Measurements from ENCODE around the gene OTOA.
"Not testable (repeated sequence)": the region's sequence is repeated elsewhere in the genome, so short reads cannot be mapped to it uniquely, and the experiment has no call there.

The OTOA gene

DNA sequence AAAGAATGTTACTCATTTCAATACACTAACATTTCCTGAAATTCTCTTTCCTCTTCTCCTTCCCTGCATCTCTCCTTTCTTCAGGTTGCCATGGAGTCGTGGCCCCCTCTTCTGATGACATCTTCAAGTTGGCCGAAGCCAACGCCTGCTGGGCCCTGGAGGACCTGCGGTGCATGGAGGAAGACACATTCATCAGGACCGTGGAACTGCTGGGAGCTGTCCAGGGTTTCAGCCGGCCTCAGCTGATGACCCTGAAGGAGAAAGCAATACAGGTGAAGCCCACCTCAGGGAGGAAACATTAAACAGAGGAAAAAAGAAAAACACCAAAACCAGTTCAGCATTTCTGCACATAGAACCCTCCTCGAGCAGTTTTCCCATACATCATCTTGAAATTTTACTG lies 76.9 kb downstream of the OTOA start:
- not testable (repeated sequence) for H3K79me2 ChIP-seq (ENCODE audit: control insufficient read depth, insufficient read depth, low read length, poor library complexity); H2BK12ac ChIP-seq (ENCODE audit: low read length); H3K27ac ChIP-seq (ENCODE audit: low read depth, low read length); H3K79me1 ChIP-seq (ENCODE audit: low read length); H2AFZ ChIP-seq (ENCODE audit: insufficient read depth, low read length, poor library complexity); H2BK5ac ChIP-seq (ENCODE audit: low read depth, low read length, poor library complexity); H3K23ac ChIP-seq (ENCODE audit: low read length); H3K4ac ChIP-seq (ENCODE audit: low read depth, low read length); H3K27me3 ChIP-seq (ENCODE audit: insufficient read depth, low read length); DNase-seq; H3K9me3 ChIP-seq (ENCODE audit: insufficient read depth, low read depth, low read length); H4K8ac ChIP-seq (ENCODE audit: low read depth, low read length); H3K4me2 ChIP-seq (ENCODE audit: low read length); H4K91ac ChIP-seq (ENCODE audit: low read depth, low read length); H3K18ac ChIP-seq (ENCODE audit: low read length); H3K4me3 ChIP-seq (ENCODE audit: low read depth, low read length); H2AK5ac ChIP-seq (ENCODE audit: low read length); H3K9ac ChIP-seq (ENCODE audit: low read length); H4K12ac ChIP-seq (ENCODE audit: low read depth, low read length); H3K36me3 ChIP-seq (ENCODE audit: control insufficient read depth in 1 of 2, insufficient read depth in 2 of 2, low read length in 2 of 2); H3K4me1 ChIP-seq (ENCODE audit: control insufficient read depth in 1 of 2, insufficient read depth in 2 of 2, low read length in 2 of 2); H2BK120ac ChIP-seq (ENCODE audit: insufficient read depth, low read length, poor library complexity); H3K14ac ChIP-seq (ENCODE audit: low read length)
- no CpG with 5 or more reads among the region's 7 CpGs for WGBS (ENCODE audit: extremely low coverage, insufficient coverage, insufficient read length)

DNA sequence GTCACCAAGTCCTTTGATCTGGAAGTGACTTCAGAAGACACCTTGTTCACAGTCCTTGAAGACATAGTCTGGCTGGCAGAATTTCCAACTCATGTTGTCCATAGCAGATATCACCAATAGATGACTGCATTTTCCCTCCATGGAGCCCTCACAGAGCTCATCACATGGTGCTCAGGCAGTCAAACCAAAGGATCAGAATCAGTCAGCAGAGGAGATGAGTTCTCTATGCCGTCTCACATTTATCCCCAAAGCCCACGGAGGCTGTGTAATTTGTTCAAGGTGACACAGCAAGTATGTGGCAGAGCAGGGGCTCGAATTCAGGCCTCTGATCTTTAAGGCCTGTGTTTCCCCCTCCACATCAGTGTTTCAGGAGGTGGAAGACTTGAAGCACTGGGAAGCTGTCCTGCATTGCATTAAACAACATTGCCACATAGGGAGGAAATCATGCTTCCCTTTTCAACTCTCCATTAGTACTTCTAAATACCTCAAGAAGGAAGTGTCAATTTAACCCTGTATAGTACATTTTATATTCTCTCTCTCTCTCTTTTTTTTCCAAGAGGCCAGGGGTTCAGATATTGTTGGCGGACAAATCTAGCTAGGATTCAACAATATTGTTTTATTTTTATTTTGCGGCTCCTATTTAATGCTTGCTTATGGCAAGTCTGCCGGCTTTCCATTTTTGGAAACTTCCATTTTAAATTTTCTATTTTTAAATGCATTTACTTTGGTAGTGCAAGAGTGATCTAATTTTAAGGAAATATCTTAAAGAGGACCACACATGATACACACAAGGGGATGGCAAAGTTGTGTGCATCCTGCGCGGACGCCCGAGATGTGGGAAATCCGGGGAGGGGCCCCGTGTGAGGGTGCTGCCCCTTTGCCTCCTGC lies 92.7 kb downstream of the OTOA start:
- not testable (repeated sequence) for H2AFZ ChIP-seq (ENCODE audit: insufficient read depth, low read length, poor library complexity); H2BK120ac ChIP-seq (ENCODE audit: insufficient read depth, low read length, poor library complexity); H3K9ac ChIP-seq (ENCODE audit: low read length); H3K9me3 ChIP-seq (ENCODE audit: insufficient read depth, low read depth, low read length); H3K36me3 ChIP-seq (ENCODE audit: control insufficient read depth in 1 of 2, insufficient read depth in 2 of 2, low read length in 2 of 2); H3K18ac ChIP-seq (ENCODE audit: low read length); H3K4ac ChIP-seq (ENCODE audit: low read depth, low read length); H2BK12ac ChIP-seq (ENCODE audit: low read length); H4K12ac ChIP-seq (ENCODE audit: low read depth, low read length); H3K14ac ChIP-seq (ENCODE audit: low read length); H4K8ac ChIP-seq (ENCODE audit: low read depth, low read length); H3K79me2 ChIP-seq (ENCODE audit: control insufficient read depth, insufficient read depth, low read length, poor library complexity); H3K4me3 ChIP-seq (ENCODE audit: low read depth, low read length); H4K91ac ChIP-seq (ENCODE audit: low read depth, low read length); H3K4me1 ChIP-seq (ENCODE audit: control insufficient read depth in 1 of 2, insufficient read depth in 2 of 2, low read length in 2 of 2); H3K4me2 ChIP-seq (ENCODE audit: low read length); H3K79me1 ChIP-seq (ENCODE audit: low read length); H3K23ac ChIP-seq (ENCODE audit: low read length); H2BK5ac ChIP-seq (ENCODE audit: low read depth, low read length, poor library complexity); H3K27ac ChIP-seq (ENCODE audit: low read depth, low read length); DNase-seq; H3K27me3 ChIP-seq (ENCODE audit: insufficient read depth, low read length); H2AK5ac ChIP-seq (ENCODE audit: low read length)
- no CpG with 5 or more reads among the region's 12 CpGs for WGBS (ENCODE audit: extremely low coverage, insufficient coverage, insufficient read length)

DNA sequence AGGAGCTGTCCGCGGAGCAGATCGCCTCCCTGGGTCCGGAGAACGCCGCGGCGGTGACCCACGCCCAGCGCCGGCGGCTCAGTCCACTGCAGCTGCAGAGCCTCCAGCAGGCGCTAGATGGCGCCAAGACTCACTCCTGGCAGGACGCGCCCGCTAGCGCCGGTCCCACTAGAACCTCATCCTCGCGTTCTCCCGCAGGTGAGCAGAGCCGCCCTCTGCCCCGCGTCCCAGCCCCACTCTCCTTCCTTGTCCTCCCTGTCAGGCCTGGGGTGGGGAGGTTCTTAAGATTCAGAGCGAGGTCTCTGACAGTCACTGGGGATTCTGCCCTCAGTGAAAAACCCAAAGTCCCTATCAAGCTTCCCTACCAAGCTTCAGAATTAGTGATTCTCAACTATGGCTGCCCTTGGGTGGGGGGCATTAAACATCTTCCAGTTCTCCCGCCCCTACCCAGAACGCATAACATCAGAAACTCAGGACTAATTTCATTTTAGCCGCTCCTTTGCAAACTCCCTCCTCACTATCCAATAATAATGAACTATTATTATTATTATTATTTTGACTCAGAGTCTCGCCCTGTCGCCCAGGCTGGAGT lies 93.4 kb downstream of the OTOA start:
- H3K4me3 ChIP-seq (ENCODE audit: low read depth, low read length); DNase-seq; H3K27ac ChIP-seq (ENCODE audit: low read depth, low read length); H2AFZ ChIP-seq (ENCODE audit: insufficient read depth, low read length, poor library complexity); H2BK5ac ChIP-seq (ENCODE audit: low read depth, low read length, poor library complexity); H3K27me3 ChIP-seq (ENCODE audit: insufficient read depth, low read length); H4K12ac ChIP-seq (ENCODE audit: low read depth, low read length); H4K8ac ChIP-seq (ENCODE audit: low read depth, low read length); H3K4me2 ChIP-seq (ENCODE audit: low read length); H3K36me3 ChIP-seq (ENCODE audit: control insufficient read depth in 1 of 2, insufficient read depth in 2 of 2, low read length in 2 of 2); H3K4me1 ChIP-seq (ENCODE audit: control insufficient read depth in 1 of 2, insufficient read depth in 2 of 2, low read length in 2 of 2); H3K9ac ChIP-seq (ENCODE audit: low read length); H3K4ac ChIP-seq (ENCODE audit: low read depth, low read length); H2BK12ac ChIP-seq (ENCODE audit: low read length); H3K23ac ChIP-seq (ENCODE audit: low read length); H2BK120ac ChIP-seq (ENCODE audit: insufficient read depth, low read length, poor library complexity); H3K79me1 ChIP-seq (ENCODE audit: low read length); H2AK5ac ChIP-seq (ENCODE audit: low read length); H3K79me2 ChIP-seq (ENCODE audit: control insufficient read depth, insufficient read depth, low read length, poor library complexity); H3K9me3 ChIP-seq (ENCODE audit: insufficient read depth, low read depth, low read length); H4K91ac ChIP-seq (ENCODE audit: low read depth, low read length); H3K14ac ChIP-seq (ENCODE audit: low read length); H3K18ac ChIP-seq (ENCODE audit: low read length): not testable (repeated sequence)
- no CpG with 5 or more reads among the region's 31 CpGs for WGBS (ENCODE audit: extremely low coverage, insufficient coverage, insufficient read length)

GRCh38 chr16:21768280-21768679 lies 104.5 kb downstream of the OTOA start:
- H3K18ac ChIP-seq (ENCODE audit: low read length); H3K79me1 ChIP-seq (ENCODE audit: low read length); H2BK120ac ChIP-seq (ENCODE audit: insufficient read depth, low read length, poor library complexity); H2AFZ ChIP-seq (ENCODE audit: insufficient read depth, low read length, poor library complexity); H4K91ac ChIP-seq (ENCODE audit: low read depth, low read length); H3K4ac ChIP-seq (ENCODE audit: low read depth, low read length); H3K14ac ChIP-seq (ENCODE audit: low read length); H3K23ac ChIP-seq (ENCODE audit: low read length); H3K9me3 ChIP-seq (ENCODE audit: insufficient read depth, low read depth, low read length); H3K79me2 ChIP-seq (ENCODE audit: control insufficient read depth, insufficient read depth, low read length, poor library complexity); DNase-seq; H3K27me3 ChIP-seq (ENCODE audit: insufficient read depth, low read length); H4K12ac ChIP-seq (ENCODE audit: low read depth, low read length); H2BK5ac ChIP-seq (ENCODE audit: low read depth, low read length, poor library complexity); H3K4me3 ChIP-seq (ENCODE audit: low read depth, low read length); H2BK12ac ChIP-seq (ENCODE audit: low read length); H3K9ac ChIP-seq (ENCODE audit: low read length); H4K8ac ChIP-seq (ENCODE audit: low read depth, low read length); H2AK5ac ChIP-seq (ENCODE audit: low read length); H3K4me2 ChIP-seq (ENCODE audit: low read length); H3K4me1 ChIP-seq (ENCODE audit: control insufficient read depth in 1 of 2, insufficient read depth in 2 of 2, low read length in 2 of 2); H3K27ac ChIP-seq (ENCODE audit: low read depth, low read length); H3K36me3 ChIP-seq (ENCODE audit: control insufficient read depth in 1 of 2, insufficient read depth in 2 of 2, low read length in 2 of 2): not testable (repeated sequence)
- WGBS (ENCODE audit: extremely low coverage, insufficient coverage, insufficient read length) = no CpG with 5 or more reads among the region's 2 CpGs
